ENCODE data around the gene ZSCAN1. TPM values are rescaled to one million over a fixed set of nuclear protein-coding genes. Genes with fewer than 3 reads are reported as not detected.

ZSCAN1 gene
- total and polyA plus RNA-seq, 10 of the 15 experiments (the other 5 are each of a cell fraction or from before 2014, with no cell fraction given), result not detected

DNA sequence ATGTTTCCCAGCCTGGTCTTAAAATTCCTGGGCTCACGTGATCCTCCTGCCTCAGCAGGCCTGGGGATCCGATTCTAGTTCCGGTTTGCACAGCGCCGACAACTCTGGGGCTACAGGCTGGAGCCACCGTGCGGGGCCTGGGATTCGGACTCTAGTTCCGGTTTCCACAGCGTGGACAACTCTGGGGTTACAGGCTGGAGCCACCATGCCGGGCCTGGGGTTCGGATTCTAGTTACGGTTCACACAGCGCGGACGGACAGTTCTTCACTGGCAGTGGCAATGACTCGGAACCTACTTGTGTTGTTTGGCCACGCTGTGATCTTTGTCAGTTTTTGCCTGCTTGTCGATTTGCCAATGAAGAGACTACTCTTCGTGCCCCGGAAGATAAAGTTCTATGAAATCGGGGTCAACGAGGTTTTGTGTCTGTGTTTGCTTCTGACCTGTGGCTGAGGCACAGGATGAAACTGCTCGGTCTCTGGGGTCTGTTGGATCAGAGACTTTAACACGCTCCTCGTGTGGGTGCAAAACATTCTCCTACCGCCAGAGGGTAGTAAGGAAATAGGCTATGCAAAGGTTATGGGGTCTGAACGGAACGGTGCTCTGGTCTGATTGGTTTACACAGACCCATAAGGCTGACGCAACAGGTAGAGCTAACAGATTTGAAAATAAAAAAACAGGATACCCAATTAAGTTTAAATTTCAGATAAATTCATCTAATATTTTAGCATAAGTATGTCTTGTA is 12.1 kb upstream of the ZSCAN1 start:
- H3K4me3 ChIP-seq, result no peak overlapping the region
- 50% methylated on average over 30 of the region's 30 CpGs for WGBS (ENCODE audit: insufficient coverage, insufficient replicate concordance, low lambda C conversion rate, missing lambda C conversion rate)
- H3K9me3 ChIP-seq (replicated peaks; ENCODE audit: control insufficient read depth, insufficient read depth, low read length), result no peaks in the 10 kb centered on the region; the same call in 1 of the 3 replicates
- no peaks in the 10 kb centered on the region for H4K20me1 ChIP-seq (ENCODE audit: control insufficient read depth, insufficient read depth)
- H3K9ac ChIP-seq (ENCODE audit: control insufficient read depth, insufficient read depth, low read length), result no peak overlapping the region
- ChIA-PET POLR2A (no interaction called here), CTCF (no interaction called here), SMC1A (ENCODE audit: uncharacterized antibody, unreplicated experiment) (no interaction called here), RAD21 (ENCODE audit: unreplicated experiment) (no interaction called here)
- no peaks in the 10 kb centered on the region for H3K79me2 ChIP-seq (ENCODE audit: control insufficient read depth, insufficient read depth, low read length)
- H3K27ac ChIP-seq (ENCODE audit: control insufficient read depth, insufficient read depth), result no peak overlapping the region
- H3K36me3 ChIP-seq (ENCODE audit: control insufficient read depth in 2 of 2, insufficient read depth in 2 of 2, low read length in 1 of 2), result no peaks in the 10 kb centered on the region
- intact Hi-C loops (cut with micrococcal nuclease; ENCODE audit: unreplicated experiment) (no loop called here), in situ Hi-C loops (cut with MboI) (no loop called here)
- no peaks in the 10 kb centered on the region for H3K27me3 ChIP-seq (replicated peaks in 1 of 2; ENCODE audit: control insufficient read depth in 2 of 2, insufficient read depth in 2 of 2, low read length in 1 of 2)
- H3K4me2 ChIP-seq (ENCODE audit: control insufficient read depth, insufficient read depth), result no peak overlapping the region
- FAIRE-seq (no peak), ATAC-seq (peak; percentile 47; the same call in 2 of the 3 replicates), DNase-seq (ENCODE audit: low read depth, low spot score) (no peak)
- TF ChIP-seq PML (IDR thresholded peaks at IDR 0.05; ENCODE audit: low read length), result no peak
- no peak for TF ChIP-seq LARP7 (IDR thresholded peaks at IDR 0.05)
- TF ChIP-seq RAD21 (IDR thresholded peaks at IDR 0.05; ENCODE audit: insufficient read depth, low read depth, low read length), result peak; percentile 30; the same call in 1 of the 2 replicates
- no peak for TF ChIP-seq HDGF (IDR thresholded peaks at IDR 0.05)
- TF ChIP-seq, protein P1, sequence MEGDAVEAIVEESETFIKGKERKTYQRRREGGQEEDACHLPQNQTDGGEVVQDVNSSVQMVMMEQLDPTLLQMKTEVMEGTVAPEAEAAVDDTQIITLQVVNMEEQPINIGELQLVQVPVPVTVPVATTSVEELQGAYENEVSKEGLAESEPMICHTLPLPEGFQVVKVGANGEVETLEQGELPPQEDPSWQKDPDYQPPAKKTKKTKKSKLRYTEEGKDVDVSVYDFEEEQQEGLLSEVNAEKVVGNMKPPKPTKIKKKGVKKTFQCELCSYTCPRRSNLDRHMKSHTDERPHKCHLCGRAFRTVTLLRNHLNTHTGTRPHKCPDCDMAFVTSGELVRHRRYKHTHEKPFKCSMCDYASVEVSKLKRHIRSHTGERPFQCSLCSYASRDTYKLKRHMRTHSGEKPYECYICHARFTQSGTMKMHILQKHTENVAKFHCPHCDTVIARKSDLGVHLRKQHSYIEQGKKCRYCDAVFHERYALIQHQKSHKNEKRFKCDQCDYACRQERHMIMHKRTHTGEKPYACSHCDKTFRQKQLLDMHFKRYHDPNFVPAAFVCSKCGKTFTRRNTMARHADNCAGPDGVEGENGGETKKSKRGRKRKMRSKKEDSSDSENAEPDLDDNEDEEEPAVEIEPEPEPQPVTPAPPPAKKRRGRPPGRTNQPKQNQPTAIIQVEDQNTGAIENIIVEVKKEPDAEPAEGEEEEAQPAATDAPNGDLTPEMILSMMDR (IDR thresholded peaks at IDR 0.05 in 2 of 3, conservative IDR thresholded peaks at IDR 0.05 in 1 of 3; ENCODE audit: control insufficient read depth in 2 of 3, extremely low read depth in 1 of 3, insufficient read depth in 1 of 3, low read depth in 3 of 3, low read length in 3 of 3), result peak in 2 of 3 experiments; percentile 14 to 30; a peak in 2 of 6 replicates
- no peak for TF ChIP-seq MYC (IDR thresholded peaks at IDR 0.05; ENCODE audit: insufficient read depth, insufficient read length, insufficient replicate concordance, low read length, severe bottlenecking)
- TF ChIP-seq KLF5 (IDR thresholded peaks at IDR 0.05; ENCODE audit: partially characterized antibody), result no peak
- no peaks in the 10 kb centered on the region for H3K4me1 ChIP-seq (ENCODE audit: control insufficient read depth, insufficient read depth, low read length)
- H2AFZ ChIP-seq (ENCODE audit: control insufficient read depth, low read depth, low read length), result no peak overlapping the region
- no TSS peak for BruUV-seq (replicated peaks)

Measured in GM12878 (cell line).